Esophagus squamous epithelium (tissue), 5 donors: ENCODE results near the gene KLRC2. TPM values are rescaled to one million over a fixed set of nuclear protein-coding genes. Genes with fewer than 3 reads are reported as not detected.

Experiments used
- DNase-seq: peaks from one replicate; lab custom pipeline; 2025; lab: John Stamatoyannopoulos, UW
- H3K27ac ChIP-seq, 4 donors: fragments of 200-600 bp; sonication (generic); one replicate each; pipeline ENCODE4 v1.5.1; 2016 to 2019; ENCODE audit warnings: mild to moderate bottlenecking in 1 of 4
- H3K27me3 ChIP-seq, 4 donors: fragments of 200-600 bp; sonication (generic); 1 replicate in 3 of 4; 2 replicates in 1 of 4; pipeline versions ENCODE4 v1.5.1 to v1.6.0; 2017 to 2021; ENCODE audit warnings: antibody characterized with exemption in 1 of 4
- H3K36me3 ChIP-seq, 3 donors: fragments of 200-600 bp; sonication (generic); one replicate each; pipeline ENCODE4 v1.5.1; 2016 to 2019
- H3K4me1 ChIP-seq, 3 donors: fragments of 200-600 bp; sonication (generic); one replicate each; pipeline ENCODE4 v1.5.1; 2017 to 2019
- H3K4me3 ChIP-seq, 4 donors: fragments of 200-600 bp; sonication (generic); 1 replicate in 3 of 4; 2 replicates in 1 of 4; pipeline ENCODE4 v1.5.1; 2016 to 2019; ENCODE audit warnings: mild to moderate bottlenecking in 2 of 4, moderate library complexity in 1 of 4
- H3K9me3 ChIP-seq, 3 donors: fragments of 200-600 bp; sonication (generic); one replicate each; pipeline ENCODE4 v1.5.1; 2016 to 2019
- POLR2A ChIP-seq, 4 donors: fragments of 450-650 bp; IDR thresholded peaks; one replicate each; pipeline ENCODE4 v1.6.1; 2017; ENCODE audit warnings: antibody characterized with exemption in 4 of 4, mild to moderate bottlenecking in 4 of 4, moderate library complexity in 3 of 4
- WGBS, 2 donors: methylation state at CpG; one replicate each; pipeline ENCODE4 v1.1.5; 2018; 5-methylcytosine and 5-hydroxymethylcytosine counted together
- intact Hi-C: fragments of 100-400 bp; cut with DNase I; formaldehyde crosslinking; loops from one replicate; pipeline ENCODE4 v1.15.0; 2022
- total RNA-seq, 4 donors: library from RNA; depleted of rRNA; stranded (reverse); fragments of >200 nt; gene quantifications; one replicate each; pipeline ENCODE4 v1.1.0, GENCODE V29; 2016
- TF ChIP-seq, protein P1 (sequence below), 6 experiments: fragments of 450-650 bp in 4 of 6; fragments of 200-600 bp in 2 of 6; sonication (generic) in 2 of 6; IDR thresholded peaks; one replicate each; pipeline ENCODE4 v1.5.1; 2016 to 2019; ENCODE audit warnings: antibody characterized with exemption in 6 of 6, mild to moderate bottlenecking in 4 of 6, moderate library complexity in 4 of 6
- donor health status: DM: yes; HTN: yes; CAD: no.

The KLRC2 gene
- total RNA-seq, 4 donors from 2014 or later: 0.35 to 6.3 (median 0.83) TPM; not detected in 1

DNA sequence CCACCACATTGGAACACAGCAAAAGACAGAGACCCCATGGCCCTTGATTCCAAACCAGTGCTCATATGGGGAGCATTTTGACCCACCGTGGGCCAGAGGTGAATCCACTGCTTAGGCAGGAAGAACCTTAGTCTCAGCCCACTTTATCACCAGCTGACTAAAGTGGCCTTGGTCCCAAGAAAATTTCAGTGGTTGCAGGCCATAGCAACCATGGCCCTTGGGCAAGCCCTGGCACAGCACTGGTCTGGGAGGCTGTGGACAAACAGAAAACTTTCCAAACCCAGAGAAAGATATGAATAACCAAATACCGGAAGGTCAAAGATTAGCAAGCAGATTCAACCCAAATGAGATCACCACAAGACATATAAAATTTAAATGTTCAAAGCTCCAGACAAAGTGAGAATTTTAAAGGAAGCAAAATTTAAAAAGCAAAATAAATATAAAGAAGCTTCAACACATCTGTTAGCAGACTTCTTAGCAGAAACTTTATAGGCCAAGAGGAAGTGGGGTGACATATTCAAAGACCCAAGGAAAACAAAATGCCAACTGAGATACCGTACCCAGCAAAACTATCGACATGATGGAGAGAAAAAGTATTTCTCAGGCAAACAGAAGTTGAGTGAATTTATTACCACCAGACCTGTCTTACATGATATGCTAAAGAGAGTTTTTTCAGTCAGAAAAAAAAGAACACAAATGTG lies 53.7 kb downstream of the KLRC2 start:
- no peak for DNase-seq
- 66 to 90% methylated on average over 3 to 4 of the region's 4 CpGs for WGBS, 2 donors
- intact Hi-C loops: no loop called here
- TF ChIP-seq POLR2A (IDR thresholded peaks at IDR 0.05): no peak
- TF ChIP-seq, protein P1, sequence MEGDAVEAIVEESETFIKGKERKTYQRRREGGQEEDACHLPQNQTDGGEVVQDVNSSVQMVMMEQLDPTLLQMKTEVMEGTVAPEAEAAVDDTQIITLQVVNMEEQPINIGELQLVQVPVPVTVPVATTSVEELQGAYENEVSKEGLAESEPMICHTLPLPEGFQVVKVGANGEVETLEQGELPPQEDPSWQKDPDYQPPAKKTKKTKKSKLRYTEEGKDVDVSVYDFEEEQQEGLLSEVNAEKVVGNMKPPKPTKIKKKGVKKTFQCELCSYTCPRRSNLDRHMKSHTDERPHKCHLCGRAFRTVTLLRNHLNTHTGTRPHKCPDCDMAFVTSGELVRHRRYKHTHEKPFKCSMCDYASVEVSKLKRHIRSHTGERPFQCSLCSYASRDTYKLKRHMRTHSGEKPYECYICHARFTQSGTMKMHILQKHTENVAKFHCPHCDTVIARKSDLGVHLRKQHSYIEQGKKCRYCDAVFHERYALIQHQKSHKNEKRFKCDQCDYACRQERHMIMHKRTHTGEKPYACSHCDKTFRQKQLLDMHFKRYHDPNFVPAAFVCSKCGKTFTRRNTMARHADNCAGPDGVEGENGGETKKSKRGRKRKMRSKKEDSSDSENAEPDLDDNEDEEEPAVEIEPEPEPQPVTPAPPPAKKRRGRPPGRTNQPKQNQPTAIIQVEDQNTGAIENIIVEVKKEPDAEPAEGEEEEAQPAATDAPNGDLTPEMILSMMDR (IDR thresholded peaks at IDR 0.05): no peak
- Histone ChIP-seq H3K9me3 (no peaks in the 10 kb centered on the region), H3K27ac (no peak overlapping the region), H3K4me3 (no peak overlapping the region), H3K4me1 (peaks cover 0 to 7% (median 0%) of the 10 kb centered on the region in 3 donors), H3K27me3 (no peaks in the 10 kb centered on the region), H3K36me3 (no peaks in the 10 kb centered on the region)

Other genes with a start within 250 kb of the KLRC2 start
- gene GABARAPL1, start 223.1 kb downstream of the KLRC2 start, total RNA-seq: 10 to 100 TPM; 10.3 to 65.2 (median 24.5) TPM
- 1 to 10 TPM in 3 of 4 donors, under 1 TPM in 1; 0.92 to 2.3 (median 1.6) TPM for gene KLRD1, start 128.1 kb downstream of the KLRC2 start, total RNA-seq
- 10 to 100 TPM in 1 of 4 donors, 1 to 10 TPM in 2, not detected in 1; 1.6 to 10.7 (median 1.9) TPM for gene KLRK1, start 46.0 kb downstream of the KLRC2 start, total RNA-seq
- gene KLRC4, start 26.3 kb downstream of the KLRC2 start, total RNA-seq: 1 to 10 TPM in 2 of 4 donors, not detected in 2; 1.0 to 4.2 TPM
- gene KLRC3, start 15.4 kb downstream of the KLRC2 start, total RNA-seq: 1 to 10 TPM in 1 of 4 donors, not detected in 3; 1.5 TPM
- 1 to 10 TPM in 2 of 4 donors, not detected in 2; 1.2 to 4.8 TPM for gene KLRC1, start 17.4 kb upstream of the KLRC2 start, total RNA-seq
- under 1 TPM; 0.18 to 0.50 (median 0.30) TPM for gene EIF2S3B, start 69.9 kb upstream of the KLRC2 start, total RNA-seq
- gene MAGOHB, start 177.6 kb upstream of the KLRC2 start, total RNA-seq: 10 to 100 TPM in 2 of 4 donors, 1 to 10 TPM in 2; 5.4 to 25.1 (median 9.8) TPM
- 10 to 100 TPM in 1 of 4 donors, 1 to 10 TPM in 3; 3.4 to 11.7 (median 8.2) TPM for gene STYK1, start 238.0 kb upstream of the KLRC2 start, total RNA-seq